ENCODE measurements around the gene GMCL2.

GRCh38 chr5:178203670-178204181, 16.6 kb upstream of the GMCL2 start:
- TF ChIP-seq ZNF253 (CRISPR knock-in tag; conservative IDR thresholded peaks at IDR 0.05), result no peak
- no peak for TF ChIP-seq NFYB (IDR thresholded peaks at IDR 0.05; ENCODE audit: extremely low read depth, insufficient read length)
- no peak for TF ChIP-seq CREB1 (IDR thresholded peaks at IDR 0.05)
- TF ChIP-seq CREB1 (CRISPR knock-in tag; IDR thresholded peaks at IDR 0.05), result no peak
- no peak for TF ChIP-seq MAFK (IDR thresholded peaks at IDR 0.05; ENCODE audit: low read length)
- no peak for TF ChIP-seq CTCF (IDR thresholded peaks at IDR 0.05 in 2 of 3, conservative IDR thresholded peaks at IDR 0.05 in 1 of 3; ENCODE audit: insufficient read depth in 2 of 3, low read depth in 1 of 3, low read length in 3 of 3)
- no peak for TF ChIP-seq PHB2 (IDR thresholded peaks at IDR 0.05; ENCODE audit: low read depth)
- TF ChIP-seq TARDBP (IDR thresholded peaks at IDR 0.05), result no peak
- no peak for TF ChIP-seq POLR2AphosphoS2 (IDR thresholded peaks at IDR 0.05; ENCODE audit: low read length)
- TF ChIP-seq ZNF277 (CRISPR knock-in tag; IDR thresholded peaks at IDR 0.05; ENCODE audit: borderline replicate concordance), result no peak
- TF ChIP-seq YY1 (IDR thresholded peaks at IDR 0.05; ENCODE audit: borderline replicate concordance in 1 of 3, control insufficient read depth in 1 of 3, extremely low read depth in 1 of 3, insufficient read depth in 3 of 3, insufficient read length in 1 of 3, insufficient replicate concordance in 2 of 3, low read depth in 1 of 3, low read length in 2 of 3), result no peak
- TF ChIP-seq POLR2A (conservative IDR thresholded peaks at IDR 0.05), result no peak
- no peak for TF ChIP-seq SIX5 (IDR thresholded peaks at IDR 0.05; ENCODE audit: borderline replicate concordance in 1 of 2, insufficient read depth in 1 of 2, low read depth in 1 of 2, low read length in 2 of 2)

All from K562 (cell line).